Raji (cell line): ENCODE results near the gene MIPEP.

Source experiments
- POLR2A ChIP-seq: IDR thresholded peaks from 2 replicates; pipeline ENCODE4 v1.6.1; 2011; ENCODE audit warnings: low read depth, low read length, control low read depth; ENCODE audit not compliant: insufficient read depth

MIPEP gene

DNA sequence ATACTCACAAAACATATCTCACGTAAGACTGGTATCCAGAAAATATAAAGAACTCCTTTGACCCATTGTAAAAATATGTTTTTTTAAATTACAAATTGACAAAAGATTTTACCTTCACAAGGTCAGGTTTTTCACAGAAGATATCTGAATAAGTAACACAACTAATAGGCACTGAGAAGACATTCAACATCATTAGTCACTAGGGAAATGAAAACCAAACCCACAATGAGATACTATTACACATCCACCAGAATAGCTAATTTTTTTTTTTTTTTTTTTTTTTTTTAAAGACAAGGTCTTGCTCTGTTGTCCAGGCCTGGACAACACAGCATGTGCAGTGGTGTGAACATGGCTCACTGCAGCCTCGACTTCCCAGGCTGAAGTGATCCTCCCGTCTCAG is 157.5 kb downstream of the MIPEP start:
- no peak for TF ChIP-seq POLR2A

DNA sequence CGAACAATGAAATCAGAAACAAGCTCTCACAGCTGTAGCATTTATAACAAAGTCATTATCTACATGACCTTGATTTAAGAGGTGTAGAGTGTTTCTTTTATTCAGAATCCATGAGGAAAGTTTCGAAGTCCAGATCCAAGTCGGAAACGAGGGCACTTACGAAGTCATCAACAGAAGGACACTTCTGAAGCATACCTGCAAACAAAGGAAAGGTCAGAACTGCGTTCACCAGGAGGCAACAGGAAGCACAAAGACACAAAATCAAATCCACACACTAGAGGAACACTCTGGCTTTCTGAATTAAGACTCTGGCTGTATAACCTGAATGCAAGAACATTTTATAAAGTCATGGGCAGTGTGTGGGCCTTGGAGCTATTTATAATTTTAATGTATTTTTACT is 158.9 kb downstream of the MIPEP start:
- no peak for TF ChIP-seq POLR2A

DNA sequence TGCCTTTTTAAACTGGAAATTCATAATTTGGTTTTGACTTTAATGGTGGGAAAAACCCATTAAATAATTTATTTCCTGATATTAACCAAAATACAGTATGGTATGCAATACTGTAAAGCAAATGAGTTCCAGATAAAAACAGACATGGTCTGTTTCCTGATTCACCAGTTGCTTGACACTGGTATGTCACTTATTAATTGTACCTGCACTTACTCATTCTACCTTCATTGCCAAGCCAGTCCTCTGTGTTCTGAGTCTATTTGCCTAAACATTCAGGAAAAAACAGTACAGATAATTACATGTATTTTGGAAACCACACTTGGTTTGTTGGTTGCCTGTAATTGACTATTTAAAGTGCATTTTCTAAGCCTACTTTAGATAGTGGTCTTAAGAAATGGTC is 159.7 kb downstream of the MIPEP start:
- TF ChIP-seq POLR2A: no peak

DNA sequence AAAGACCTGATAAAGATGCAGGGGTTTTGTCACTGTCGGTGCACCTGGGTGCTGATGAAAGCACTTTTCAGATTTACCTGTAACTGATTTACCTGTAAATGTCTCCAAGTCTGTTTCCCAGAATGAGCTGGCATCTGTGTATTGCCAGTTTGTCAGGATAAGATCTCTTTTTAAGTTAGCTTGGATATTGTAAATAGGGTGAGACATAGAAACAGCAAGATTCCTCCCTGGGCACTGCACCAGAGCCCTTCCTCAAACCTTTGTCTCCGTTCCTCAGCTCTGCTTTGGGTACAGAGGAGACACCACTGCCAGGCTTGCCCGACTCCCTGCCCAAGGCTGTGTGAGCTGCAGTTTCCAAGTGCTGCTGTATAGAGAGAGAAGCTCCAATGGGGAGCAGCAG is 160.4 kb downstream of the MIPEP start:
- no peak for TF ChIP-seq POLR2A

DNA sequence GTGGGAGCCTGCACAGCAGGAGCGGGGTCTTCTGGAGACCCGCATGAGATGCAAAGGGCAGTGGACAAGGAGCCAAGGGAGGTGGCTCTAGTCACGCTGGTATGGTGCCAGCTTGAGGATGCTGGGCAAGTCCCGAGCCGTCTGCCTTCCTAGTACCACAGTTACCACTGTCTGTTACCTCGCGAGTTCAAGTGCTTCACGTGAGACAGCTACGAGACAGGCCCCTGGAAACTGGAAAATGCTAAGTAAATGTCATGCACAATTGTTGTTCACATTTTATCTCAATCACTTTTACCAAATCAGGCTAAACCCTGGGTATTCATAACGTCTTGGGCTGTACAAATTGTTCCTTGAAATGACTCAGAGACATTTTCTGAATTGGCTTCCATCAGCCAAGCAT is 163.3 kb downstream of the MIPEP start:
- TF ChIP-seq POLR2A: no peak

DNA sequence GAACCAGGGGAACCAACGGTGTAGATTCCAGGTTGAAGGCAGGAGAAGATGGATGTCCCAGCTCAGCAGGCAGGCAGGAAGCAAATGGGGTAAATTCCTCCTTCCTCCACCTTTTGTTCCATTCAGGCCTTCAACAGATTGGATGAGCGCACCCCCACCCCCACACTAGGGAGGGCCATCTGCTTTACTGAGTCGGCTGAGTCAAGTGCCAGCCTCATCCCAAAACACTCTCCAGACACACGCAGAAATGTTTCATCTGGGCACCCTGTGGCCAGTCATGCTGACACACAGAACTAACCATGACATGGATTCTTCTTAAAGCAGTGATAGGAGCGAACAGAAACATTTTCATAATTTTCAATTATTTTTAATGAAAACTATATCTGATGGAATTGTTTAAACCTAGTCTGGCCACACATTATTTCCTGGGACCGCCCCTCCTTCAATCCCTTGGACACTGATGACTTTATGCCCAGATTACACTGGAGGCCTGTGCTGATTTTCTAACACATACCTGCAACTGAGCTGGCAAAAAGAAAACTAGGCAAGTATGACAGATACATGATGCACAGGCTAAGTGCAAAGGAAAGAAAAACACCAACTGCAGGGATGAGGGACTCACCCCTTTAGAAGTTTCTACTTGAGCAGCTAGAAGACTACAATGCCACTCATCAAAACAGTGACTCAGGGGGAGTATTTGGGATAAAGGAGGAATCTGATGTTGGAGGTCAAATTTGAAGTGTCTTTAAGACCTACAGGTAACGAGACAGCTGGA is 164.8 kb downstream of the MIPEP start:
- no peak for TF ChIP-seq POLR2A

DNA sequence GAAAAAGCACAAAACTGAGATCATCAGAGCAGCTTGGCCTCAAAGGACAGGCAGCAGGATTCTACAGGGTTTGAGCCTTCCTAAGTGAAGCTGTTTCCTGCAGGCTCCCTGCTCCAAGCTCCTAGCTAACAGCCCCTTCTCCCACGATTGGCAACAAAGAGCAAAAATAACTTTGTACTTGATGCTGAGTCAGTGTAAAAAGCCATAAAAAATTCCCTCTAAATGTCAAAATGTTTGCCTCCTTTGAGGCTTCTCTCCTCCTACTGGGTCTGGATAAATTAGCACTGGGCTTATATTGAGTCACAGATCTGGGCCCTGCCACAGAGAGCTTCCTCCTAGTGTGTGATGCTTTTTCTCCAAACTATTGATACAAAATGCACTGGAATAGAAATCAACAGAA is 165.7 kb downstream of the MIPEP start:
- no peak for TF ChIP-seq POLR2A

DNA sequence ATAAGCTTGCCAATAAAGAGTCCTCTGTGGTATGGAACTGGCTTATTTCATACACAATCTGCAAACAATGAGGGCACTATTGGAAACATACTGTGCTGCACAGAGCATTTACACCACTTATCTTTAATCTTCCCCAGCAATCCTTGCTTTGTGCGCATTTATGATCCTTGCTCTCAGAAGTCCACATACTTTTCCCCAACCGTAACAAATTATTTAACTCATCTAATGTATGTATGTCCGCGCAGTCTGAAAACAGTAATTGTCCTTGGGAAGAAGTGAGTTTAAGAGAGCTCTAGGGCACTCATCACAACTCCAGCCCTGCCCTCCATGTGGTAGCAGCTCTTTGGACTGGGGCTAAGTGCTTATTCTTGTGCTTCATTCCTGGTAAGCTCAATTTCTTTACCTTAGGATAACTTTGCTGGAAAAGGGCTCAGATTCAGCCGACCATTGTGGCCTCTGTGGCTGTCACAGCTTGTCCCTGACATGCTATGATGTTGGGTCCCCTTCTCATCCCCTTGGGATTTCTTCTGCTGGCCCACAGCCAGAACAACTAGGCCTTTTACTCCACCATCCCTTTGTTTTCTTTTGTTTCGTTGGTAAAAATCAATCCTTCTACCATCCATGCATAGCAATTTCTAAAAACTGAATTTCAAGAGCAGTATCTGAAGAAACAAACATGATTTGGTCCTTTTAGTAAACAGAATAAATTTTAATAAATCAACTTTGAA is 166.3 kb downstream of the MIPEP start:
- TF ChIP-seq POLR2A: no peak

DNA sequence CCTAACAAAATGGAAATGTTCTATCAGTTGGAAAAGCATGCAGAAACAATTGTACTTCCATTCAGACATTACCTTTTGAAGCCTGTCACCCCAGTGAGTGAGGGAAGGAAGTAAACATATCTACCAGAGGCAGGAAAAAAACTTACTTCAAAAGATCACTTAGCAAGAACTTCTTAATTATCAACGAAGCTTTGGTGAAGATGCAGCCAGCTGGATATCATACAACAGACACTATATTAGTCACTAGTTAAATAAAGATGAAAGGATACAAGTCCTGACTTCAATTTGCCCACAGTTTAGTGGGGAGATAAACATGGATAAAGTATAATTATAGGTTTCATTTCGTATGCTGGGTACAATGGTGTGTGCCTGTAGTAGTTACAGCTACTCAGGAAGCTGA is 170.2 kb downstream of the MIPEP start:
- no peak for TF ChIP-seq POLR2A

DNA sequence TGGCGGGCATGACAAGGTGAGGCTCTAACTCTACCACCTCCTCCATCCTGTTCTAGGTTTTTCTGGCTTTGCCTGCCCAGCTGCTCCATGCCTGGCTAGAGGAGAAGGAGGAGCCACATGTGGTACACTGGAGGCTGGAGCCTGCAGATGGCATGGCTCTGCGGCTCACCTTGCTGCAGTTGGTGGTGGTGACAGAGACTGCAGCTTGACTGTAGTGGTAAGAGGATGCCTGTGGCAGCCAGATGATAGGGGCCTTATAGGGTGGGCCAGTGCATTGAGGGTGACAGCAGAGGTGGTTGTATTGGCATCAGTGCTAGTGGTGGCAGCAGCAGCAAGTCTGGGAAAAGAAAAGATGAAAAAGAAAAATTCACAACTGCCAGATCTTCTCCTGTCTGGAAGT is 172.8 kb downstream of the MIPEP start:
- TF ChIP-seq POLR2A: no peak

DNA sequence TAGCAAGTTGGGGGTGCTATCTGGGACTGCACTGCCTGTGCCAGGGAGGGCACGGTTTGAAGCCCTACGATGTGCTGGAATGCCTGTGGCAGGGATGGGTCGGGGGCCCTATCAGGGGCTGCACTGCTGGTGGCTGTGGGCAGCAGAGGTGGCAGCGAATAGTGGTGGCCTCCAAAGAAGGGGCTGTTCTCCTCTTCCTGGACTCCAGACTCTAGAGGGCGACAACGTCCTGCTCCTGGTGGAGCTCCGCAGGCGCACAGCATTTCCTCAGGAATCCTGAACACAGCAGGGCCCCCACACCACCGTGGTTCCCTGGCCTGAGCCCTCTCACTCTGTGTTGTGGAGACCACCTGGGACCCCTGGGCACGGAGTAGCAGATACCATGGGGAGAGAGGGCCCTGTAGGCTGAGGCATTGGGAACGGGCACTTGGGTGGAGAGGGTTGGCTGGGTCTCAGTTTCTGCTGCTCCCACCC is 173.4 kb downstream of the MIPEP start:
- TF ChIP-seq POLR2A: no peak

DNA sequence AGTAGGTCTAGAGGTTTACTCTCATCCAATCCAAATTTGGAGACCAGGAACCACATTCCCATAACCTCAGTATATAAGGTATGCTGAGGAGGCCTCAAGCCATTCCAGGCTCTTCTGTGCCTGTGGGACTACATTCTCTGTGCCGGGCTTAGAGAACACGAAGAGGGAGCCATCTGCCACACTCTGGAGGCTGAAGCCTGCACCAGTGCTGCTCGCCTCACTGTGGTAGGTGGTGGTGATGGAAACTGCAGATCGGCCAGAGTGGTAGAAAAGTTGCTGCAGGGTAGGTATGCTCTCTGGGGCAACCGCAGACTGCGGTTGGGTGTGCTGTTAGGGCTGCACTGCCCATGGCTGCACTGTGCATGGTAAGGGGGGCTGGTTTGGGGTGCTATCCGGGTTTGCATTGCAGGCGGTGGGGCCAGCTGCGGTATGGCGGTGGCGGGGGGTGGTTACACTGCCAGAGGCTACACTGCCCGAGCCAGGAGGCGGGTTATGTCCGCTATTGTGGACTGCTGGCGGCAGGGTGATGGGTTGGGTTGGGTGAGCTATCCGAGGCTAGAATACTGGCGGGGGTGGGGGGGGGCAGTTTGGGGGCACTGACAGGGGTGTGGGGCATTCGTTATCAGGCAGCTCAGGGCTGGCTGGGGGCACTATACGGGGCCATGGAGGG is 174.0 kb downstream of the MIPEP start:
- no peak for TF ChIP-seq POLR2A

DNA sequence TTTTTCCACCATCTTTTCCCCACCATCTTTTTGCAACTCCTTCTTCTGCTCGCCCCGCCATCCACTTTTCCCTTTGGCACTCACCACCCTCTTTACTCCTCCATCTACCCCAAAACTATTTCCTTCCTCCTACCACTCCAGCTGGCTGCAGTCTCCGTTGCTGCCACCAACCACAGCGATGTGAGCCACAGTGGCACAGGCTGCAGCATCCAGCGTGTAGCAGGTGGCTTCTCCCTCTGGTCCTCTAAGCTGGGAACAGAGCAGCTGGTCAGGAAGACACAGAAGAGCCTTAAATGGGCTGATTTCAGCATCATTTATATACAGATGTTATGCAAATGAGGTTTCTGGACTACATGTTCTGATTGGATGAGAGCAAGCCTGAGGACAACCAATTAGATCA is 174.5 kb downstream of the MIPEP start:
- TF ChIP-seq POLR2A: no peak

DNA sequence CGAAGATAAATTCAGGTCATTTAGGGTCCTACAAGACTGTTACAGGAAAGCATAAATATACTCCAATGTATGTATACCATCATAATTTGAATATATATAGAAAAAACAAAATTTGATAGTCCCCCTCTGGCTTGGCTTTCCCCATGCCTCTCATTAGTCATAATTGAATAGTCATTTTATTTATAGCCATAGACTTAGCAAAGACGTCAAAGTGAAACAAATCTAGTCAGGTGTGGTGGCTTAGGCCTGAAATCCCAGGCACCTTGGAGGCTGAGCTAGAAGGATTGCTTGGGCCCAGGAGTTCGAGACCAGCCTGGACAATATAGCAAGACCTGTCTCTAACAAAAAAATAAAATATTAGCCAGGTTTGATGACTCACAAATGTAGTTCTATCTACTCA is 177.8 kb downstream of the MIPEP start:
- no peak for TF ChIP-seq POLR2A

DNA sequence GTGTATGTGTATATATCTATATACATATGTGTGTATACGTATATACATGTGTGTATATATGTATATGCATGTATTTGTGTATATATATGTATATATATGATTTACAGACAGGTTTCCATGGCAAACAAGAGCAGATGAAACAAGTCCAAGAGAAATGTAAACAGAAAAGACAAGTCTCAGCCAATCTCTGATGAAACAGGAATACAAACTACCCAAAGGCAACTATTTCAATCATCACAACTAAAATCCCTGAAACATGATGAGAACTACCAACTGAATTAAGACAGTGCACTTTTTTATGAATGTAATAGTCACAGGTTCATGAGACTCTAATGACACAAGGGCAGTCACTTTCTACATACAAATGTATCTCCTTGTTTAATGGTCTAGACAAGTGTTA is 178.8 kb downstream of the MIPEP start:
- TF ChIP-seq POLR2A: no peak

DNA sequence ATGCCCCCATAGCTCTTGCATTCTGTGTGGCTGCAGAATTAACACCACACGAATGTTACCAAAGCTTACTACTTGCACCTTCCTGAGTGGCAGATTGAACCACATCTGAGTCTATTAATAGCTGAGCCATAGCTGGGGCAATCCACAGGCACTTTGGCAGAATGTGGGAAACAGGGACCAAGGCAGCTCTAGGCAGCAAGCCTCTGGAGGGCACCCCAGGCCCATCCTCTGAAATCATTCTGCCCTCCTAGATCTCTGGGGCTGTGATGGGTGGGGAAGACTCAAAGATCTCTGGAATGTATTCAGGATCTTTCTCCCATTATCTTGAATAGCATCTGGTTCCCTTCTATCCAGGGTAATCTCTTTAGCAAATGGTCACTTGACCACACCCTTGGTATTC is 179.7 kb downstream of the MIPEP start:
- TF ChIP-seq POLR2A: no peak

DNA sequence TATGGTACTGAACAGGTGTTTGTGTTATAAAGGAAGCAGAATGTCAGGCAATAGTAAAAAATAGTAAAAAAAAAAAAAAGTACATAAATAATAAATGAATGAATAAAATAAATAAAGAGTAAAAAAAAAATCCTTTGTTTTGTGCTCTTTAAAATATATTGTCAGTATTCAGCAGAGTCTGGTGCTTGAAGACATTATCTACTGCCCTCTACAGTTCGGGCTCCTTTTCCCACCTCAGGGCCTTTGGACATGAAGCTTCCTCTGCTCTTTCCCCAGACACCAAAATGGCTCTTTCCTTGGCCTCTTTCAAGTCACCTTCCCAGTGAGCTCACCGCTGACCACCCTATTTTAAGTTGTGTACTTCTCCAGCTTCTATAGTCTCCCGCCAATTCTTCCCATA is 181.5 kb downstream of the MIPEP start:
- no peak for TF ChIP-seq POLR2A

DNA sequence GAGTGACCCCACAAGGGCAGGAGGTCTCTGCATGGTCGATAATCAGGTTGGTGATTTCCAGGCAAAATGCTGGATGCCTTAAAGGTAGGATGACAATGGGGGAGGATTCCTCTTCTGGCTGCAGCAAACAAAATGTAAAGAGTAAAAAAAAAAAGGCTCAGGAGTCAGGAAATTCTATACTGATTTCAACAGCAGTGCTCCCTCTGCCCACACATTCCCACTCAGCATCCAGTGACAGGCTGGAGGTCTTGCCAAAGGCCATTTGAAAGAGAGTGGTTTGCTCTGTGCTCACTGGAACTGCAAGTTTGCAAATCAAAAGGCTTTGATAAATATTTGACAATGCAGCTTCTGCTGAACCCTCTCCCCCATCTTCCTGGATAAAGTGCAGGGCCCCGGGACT is 183.6 kb downstream of the MIPEP start:
- TF ChIP-seq POLR2A: no peak
